Keratinocyte (primary cell): Measurements from ENCODE around the gene SPRY1. TPM values are rescaled to one million over a fixed set of nuclear protein-coding genes. Genes with fewer than 3 reads are reported as not detected.

Experiments used
- DNase-seq: peaks from one replicate; pipeline ENCODE4 v3.0.0-alpha.2; 2011; ENCODE audit warnings: low read depth, missing footprints, low spot score
- FAIRE-seq: peaks from 2 replicates; lab custom pipeline; 2011; peaks lifted over from hg19 to GRCh38; lab: Jason Lieb, UNC
- H2AFZ ChIP-seq: 2 replicates; pipeline ENCODE4 v1.6.0; 2012; ENCODE audit warnings: low read length, control low read depth, inconsistent platforms; ENCODE audit not compliant: control insufficient read depth
- H3K27ac ChIP-seq: 2 replicates; pipeline ENCODE4 v1.5.1; 2011; ENCODE audit warnings: low read length; ENCODE audit not compliant: control insufficient read depth, insufficient read depth
- H3K27me3 ChIP-seq: 3 replicates; pipeline ENCODE4 v1.6.0; 2011; ENCODE audit warnings: low read length; ENCODE audit not compliant: control insufficient read depth, insufficient read depth; ENCODE audit errors: extremely low read depth
- H3K36me3 ChIP-seq, 2 experiments: 2 replicates in 1 of 2; 3 replicates in 1 of 2; pipeline ENCODE4 v1.5.1; 2011; ENCODE audit warnings: low read length in 2 of 2, mild to moderate bottlenecking in 1 of 2; ENCODE audit not compliant: control insufficient read depth in 2 of 2, insufficient read depth in 2 of 2; ENCODE audit errors: extremely low read depth in 1 of 2
- H3K4me1 ChIP-seq: 3 replicates; pipeline ENCODE4 v1.5.1; 2011; ENCODE audit warnings: low read length; ENCODE audit not compliant: control insufficient read depth, insufficient read depth; ENCODE audit errors: extremely low read depth
- H3K4me2 ChIP-seq: 3 replicates; pipeline ENCODE4 v1.6.0; 2011; ENCODE audit warnings: low read depth, low read length; ENCODE audit not compliant: control insufficient read depth, insufficient read depth; ENCODE audit errors: extremely low read depth
- H3K4me3 ChIP-seq, 3 experiments: fragments of 200-600 bp in 1 of 3; sonication (generic) in 1 of 3; 2 replicates in 2 of 3; 3 replicates in 1 of 3; pipeline ENCODE4 v1.5.1; 2011 to 2016; ENCODE audit warnings: low read length in 3 of 3, mild to moderate bottlenecking in 3 of 3, control low read depth in 2 of 3, inconsistent platforms in 1 of 3, low read depth in 1 of 3, mixed read lengths in 1 of 3, mixed run types in 1 of 3, moderate library complexity in 1 of 3; ENCODE audit not compliant: control insufficient read depth in 2 of 3, insufficient read depth in 2 of 3; ENCODE audit errors: extremely low read depth in 1 of 3
- H3K79me2 ChIP-seq: 2 replicates; pipeline ENCODE4 v1.6.0; 2012; ENCODE audit warnings: low read length; ENCODE audit not compliant: control insufficient read depth, insufficient read depth
- H3K9ac ChIP-seq: 3 replicates; pipeline ENCODE4 v1.6.0; 2011; ENCODE audit warnings: low read length; ENCODE audit not compliant: control insufficient read depth, insufficient read depth; ENCODE audit errors: extremely low read depth
- H3K9me1 ChIP-seq: 3 replicates; pipeline ENCODE4 v1.6.0; 2011; ENCODE audit warnings: low read length; ENCODE audit not compliant: control insufficient read depth, insufficient read depth; ENCODE audit errors: extremely low read depth
- H3K9me3 ChIP-seq: 2 replicates; pipeline ENCODE4 v1.5.1; 2012; ENCODE audit warnings: low read depth, low read length; ENCODE audit not compliant: control insufficient read depth
- H4K20me1 ChIP-seq: 3 replicates; pipeline ENCODE4 v1.6.0; 2011; ENCODE audit warnings: low read length; ENCODE audit not compliant: control insufficient read depth, insufficient read depth; ENCODE audit errors: extremely low read depth
- EZH2 ChIP-seq: IDR thresholded peaks from one replicate; pipeline ENCODE4 v1.6.1; 2012; ENCODE audit warnings: inconsistent platforms, mild to moderate bottlenecking, low read length, moderate library complexity
- dilution Hi-C: fragments of 300-500 bp; cut with MboI; formaldehyde crosslinking; loops from one replicate; pipeline ENCODE4 v1.7.0; 2020; ENCODE audit warnings: low sequenced_read_pairs; ENCODE audit not compliant: extremely low pct_ligation_motif_present
- polyA plus RNA-seq, 5 experiments: library from polyadenylated mRNA; depleted of rRNA in 3 of 5; stranded (reverse) in 3 of 5; stranded (forward) in 1 of 5; unstranded in 1 of 5; fragments of >200 nt; gene quantifications; 1 replicate in 1 of 5; 2 replicates in 3 of 5; 3 replicates in 1 of 5; pipeline versions ENCODE4 v1.2.1 to v1.2.3, GENCODE V29; 2011 to 2012; ENCODE audit warnings: missing spikeins in 2 of 5, low read depth in 1 of 5, low replicate concordance in 1 of 5
- TF ChIP-seq, protein P1 (sequence below), 3 experiments: IDR thresholded peaks in 1 of 3; conservative IDR thresholded peaks in 1 of 3; optimal IDR thresholded peaks in 1 of 3; 2 replicates in 2 of 3; 3 replicates in 1 of 3; pipeline versions ENCODE3 to v1.5.1; 2011; ENCODE audit warnings: low read length in 3 of 3, mild to moderate bottlenecking in 3 of 3, moderate library complexity in 2 of 3, control low read depth in 1 of 3, inconsistent platforms in 1 of 3; ENCODE audit not compliant: insufficient read depth in 2 of 3; ENCODE audit errors: extremely low read depth in 1 of 3

The SPRY1 gene
- polyA plus RNA-seq, 1 donor (not counting 4 experiments of a cell fraction or from before 2014, with no cell fraction given): 3.6 TPM

DNA sequence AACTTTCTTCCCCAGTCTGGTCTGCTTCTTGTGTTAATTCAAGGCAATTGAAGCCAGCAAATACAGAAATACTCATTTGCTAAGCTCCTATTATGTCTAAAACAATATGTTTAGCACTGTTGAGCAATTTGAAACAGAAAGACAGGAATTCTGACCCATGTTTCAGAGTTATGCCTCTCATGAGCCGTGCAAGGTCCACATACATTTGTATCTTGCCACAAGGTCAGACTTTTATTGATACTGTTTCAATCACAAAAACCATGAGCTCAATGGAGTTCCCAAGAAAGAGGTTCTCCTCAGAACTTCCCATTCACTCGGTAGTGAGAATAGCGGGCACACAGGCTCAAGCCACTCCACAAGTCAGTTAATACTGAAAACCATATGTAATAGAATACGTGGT lies 47.6 kb upstream of the SPRY1 start:
- H3K4me2 ChIP-seq: no peak overlapping the region
- no peak for DNase-seq
- no peak overlapping the region for H3K27ac ChIP-seq
- peaks cover 28% of the 10 kb centered on the region for H3K4me1 ChIP-seq
- no peaks in the 10 kb centered on the region for H3K9me1 ChIP-seq
- H3K36me3 ChIP-seq: no peaks in the 10 kb centered on the region
- FAIRE-seq: no peak
- H3K9ac ChIP-seq: no peak overlapping the region
- H3K27me3 ChIP-seq: no peaks in the 10 kb centered on the region
- H4K20me1 ChIP-seq: no peaks in the 10 kb centered on the region
- H3K9me3 ChIP-seq: no peaks in the 10 kb centered on the region
- H2AFZ ChIP-seq: no peak overlapping the region
- TF ChIP-seq EZH2: no peak
- TF ChIP-seq, protein P1, sequence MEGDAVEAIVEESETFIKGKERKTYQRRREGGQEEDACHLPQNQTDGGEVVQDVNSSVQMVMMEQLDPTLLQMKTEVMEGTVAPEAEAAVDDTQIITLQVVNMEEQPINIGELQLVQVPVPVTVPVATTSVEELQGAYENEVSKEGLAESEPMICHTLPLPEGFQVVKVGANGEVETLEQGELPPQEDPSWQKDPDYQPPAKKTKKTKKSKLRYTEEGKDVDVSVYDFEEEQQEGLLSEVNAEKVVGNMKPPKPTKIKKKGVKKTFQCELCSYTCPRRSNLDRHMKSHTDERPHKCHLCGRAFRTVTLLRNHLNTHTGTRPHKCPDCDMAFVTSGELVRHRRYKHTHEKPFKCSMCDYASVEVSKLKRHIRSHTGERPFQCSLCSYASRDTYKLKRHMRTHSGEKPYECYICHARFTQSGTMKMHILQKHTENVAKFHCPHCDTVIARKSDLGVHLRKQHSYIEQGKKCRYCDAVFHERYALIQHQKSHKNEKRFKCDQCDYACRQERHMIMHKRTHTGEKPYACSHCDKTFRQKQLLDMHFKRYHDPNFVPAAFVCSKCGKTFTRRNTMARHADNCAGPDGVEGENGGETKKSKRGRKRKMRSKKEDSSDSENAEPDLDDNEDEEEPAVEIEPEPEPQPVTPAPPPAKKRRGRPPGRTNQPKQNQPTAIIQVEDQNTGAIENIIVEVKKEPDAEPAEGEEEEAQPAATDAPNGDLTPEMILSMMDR (optimal IDR thresholded peaks at IDR 0.05 in 1 of 3, IDR thresholded peaks at IDR 0.05 in 1 of 3, conservative IDR thresholded peaks at IDR 0.05 in 1 of 3; ENCODE audit: extremely low read depth in 1 of 3, insufficient read depth in 2 of 3, low read length in 3 of 3): no peak
- no peaks in the 10 kb centered on the region for H3K79me2 ChIP-seq
- no peak overlapping the region for H3K4me3 ChIP-seq
- dilution Hi-C loops: no loop called here

DNA sequence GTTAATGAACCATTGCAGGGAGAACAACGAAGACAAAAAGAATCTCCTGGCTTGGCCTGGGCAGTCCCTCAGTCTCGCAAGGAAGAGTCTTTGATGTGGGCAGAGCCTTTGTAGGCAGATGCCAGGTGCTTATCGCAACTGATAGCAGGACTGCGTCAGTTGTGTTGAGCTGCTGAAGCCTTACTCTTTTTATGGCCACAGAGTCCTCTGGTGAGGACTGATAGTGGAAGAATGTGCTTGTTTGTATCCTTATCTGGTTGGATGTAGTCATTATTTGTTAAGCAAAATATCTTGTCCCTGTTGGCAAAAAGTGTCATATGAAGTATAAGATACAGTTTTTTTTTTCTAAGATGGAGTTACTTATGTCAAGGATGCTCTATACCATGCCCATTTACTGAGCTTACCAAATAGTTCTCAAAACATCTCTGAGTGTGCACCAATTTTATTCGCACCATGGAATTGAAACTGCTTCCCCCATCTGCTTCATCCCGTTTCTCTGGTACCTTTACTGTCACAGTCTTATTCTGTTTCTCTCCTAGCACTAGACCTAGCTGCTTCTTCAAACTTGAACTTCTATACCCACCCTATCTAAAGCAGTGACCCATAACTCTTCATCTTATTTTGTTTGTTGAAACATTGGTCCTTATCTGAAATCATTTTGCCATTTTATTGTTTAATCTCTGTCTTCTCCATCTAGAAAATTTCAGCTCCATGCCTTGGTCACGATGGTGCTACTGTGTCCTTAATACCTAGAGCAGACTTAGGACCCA lies 47.0 kb upstream of the SPRY1 start:
- DNase-seq: no peak
- no peak overlapping the region for H3K9ac ChIP-seq

More for the DNA sequence above, 47.0 kb upstream of the SPRY1 start:
- H3K4me2 ChIP-seq: no peak overlapping the region
- FAIRE-seq: no peak
- H3K4me3 ChIP-seq: no peak overlapping the region
- H3K36me3 ChIP-seq: no peaks in the 10 kb centered on the region
- no peaks in the 10 kb centered on the region for H3K79me2 ChIP-seq
- TF ChIP-seq EZH2: no peak
- TF ChIP-seq, protein P1 (optimal IDR thresholded peaks at IDR 0.05 in 1 of 3, IDR thresholded peaks at IDR 0.05 in 1 of 3, conservative IDR thresholded peaks at IDR 0.05 in 1 of 3; ENCODE audit: extremely low read depth in 1 of 3, insufficient read depth in 2 of 3, low read length in 3 of 3): no peak
- H3K27me3 ChIP-seq: no peaks in the 10 kb centered on the region
- no peak overlapping the region for H2AFZ ChIP-seq
- H3K4me1 ChIP-seq: peaks cover 28% of the 10 kb centered on the region
- dilution Hi-C loops: no loop called here
- no peaks in the 10 kb centered on the region for H4K20me1 ChIP-seq
- no peaks in the 10 kb centered on the region for H3K9me3 ChIP-seq
- no peak overlapping the region for H3K27ac ChIP-seq
- no peaks in the 10 kb centered on the region for H3K9me1 ChIP-seq
